GM19372 (cell line): ENCODE measurements around the gene PALLD.

Experiments used
- ATAC-seq: cut with Tn5 transposase; IDR thresholded peaks from one replicate; pipeline ENCODE4 v1.9.1; 2021; ENCODE audit warnings: mild to moderate bottlenecking, low read depth, moderate library complexity; ENCODE audit not compliant: unreplicated experiment

Gene PALLD

DNA sequence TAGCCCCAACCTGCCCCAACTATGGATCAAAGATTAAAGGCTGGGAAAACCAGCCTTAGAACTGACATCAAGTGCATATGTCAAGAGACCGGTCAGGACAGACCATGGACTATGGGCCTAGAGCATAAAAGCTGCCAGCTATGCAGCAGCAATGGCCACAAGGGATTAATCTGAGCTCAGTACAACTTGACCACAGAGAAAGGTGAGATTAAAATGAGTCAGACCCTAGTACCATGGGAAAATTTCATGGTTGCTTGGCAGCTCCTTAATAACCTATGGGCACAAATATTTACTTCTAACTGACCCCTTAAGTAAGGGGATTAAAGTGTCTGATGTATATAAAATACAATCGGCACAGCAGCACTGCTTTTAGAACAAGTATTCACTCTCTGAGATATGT lies 458.8 kb downstream of the PALLD start:
- no peak for ATAC-seq

GRCh38 chr4:168960716-168961115 lies 463.9 kb downstream of the PALLD start:
- ATAC-seq: no peak

DNA sequence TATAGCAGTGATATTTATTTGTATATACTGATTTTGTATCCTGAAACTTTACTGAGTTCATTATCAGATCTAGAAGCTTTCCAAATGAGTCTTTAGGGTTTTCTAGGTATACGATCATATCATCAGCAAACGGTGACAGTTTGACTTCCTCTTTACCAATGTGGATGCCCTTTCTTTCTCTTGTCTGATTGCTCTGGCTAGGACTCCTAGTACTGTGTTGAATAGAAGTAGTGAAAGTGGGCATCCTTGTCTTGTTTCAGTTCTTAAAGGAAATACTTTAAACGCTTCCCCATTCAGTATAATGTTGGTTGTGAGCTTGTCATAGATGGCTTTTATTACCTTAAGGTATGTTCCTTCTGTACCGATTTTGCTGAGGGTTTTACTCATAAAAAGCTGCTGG lies 475.7 kb downstream of the PALLD start:
- no peak for ATAC-seq
